WTC11 (cell line): ENCODE results near the gene CTDP1.

ENCODE experiments used
- CREB1 ChIP-seq: sonication (generic); formaldehyde crosslinking; IDR thresholded peaks from 2 replicates; pipeline ENCODE4 v1.8.0; 2023; ENCODE audit warnings: mild to moderate bottlenecking, missing genetic modification reagents
- ETV6 ChIP-seq: sonication (generic); formaldehyde crosslinking; IDR thresholded peaks from 2 replicates; pipeline ENCODE4 v1.8.1; 2022; ENCODE audit warnings: mild to moderate bottlenecking, missing genetic modification reagents
- MYBL2 ChIP-seq: sonication (generic); formaldehyde crosslinking; IDR thresholded peaks from 2 replicates; pipeline ENCODE4 v1.8.1; 2023; ENCODE audit warnings: mild to moderate bottlenecking, moderate library complexity, missing genetic modification reagents
- NR3C1 ChIP-seq: sonication (generic); formaldehyde crosslinking; conservative IDR thresholded peaks from 2 replicates; pipeline ENCODE4 v1.8.1; 2023; ENCODE audit warnings: low read depth, mild to moderate bottlenecking, missing genetic modification reagents
- SP1 ChIP-seq: sonication (generic); formaldehyde crosslinking; conservative IDR thresholded peaks from 2 replicates; pipeline ENCODE4 v1.8.1; 2022; ENCODE audit warnings: missing genetic modification reagents
- TEAD4 ChIP-seq: sonication (generic); formaldehyde crosslinking; IDR thresholded peaks from 2 replicates; pipeline ENCODE4 v1.8.0; 2022; ENCODE audit warnings: mild to moderate bottlenecking, missing genetic modification reagents
- ZNF423 ChIP-seq: fragments of 250-450 bp; sonication (Bioruptor Pico); IDR thresholded peaks from 2 replicates; pipeline ENCODE4 v2.1.2; 2022; ENCODE audit warnings: mild to moderate bottlenecking, moderate library complexity
- TF ChIP-seq, protein P1 (sequence below): sonication (generic); formaldehyde crosslinking; IDR thresholded peaks from 2 replicates; pipeline ENCODE4 v1.8.1; 2022; ENCODE audit warnings: low read depth, missing genetic modification reagents, borderline replicate concordance
- TF ChIP-seq, protein P2 (sequence below): fragments of 200-600 bp; IDR thresholded peaks from 2 replicates; pipeline ENCODE4 v1.8.0; 2022; ENCODE audit warnings: antibody characterized with exemption
- TF ChIP-seq, protein P3 (sequence below): sonication (generic); formaldehyde crosslinking; IDR thresholded peaks from 2 replicates; pipeline ENCODE4 v1.8.1; 2023; ENCODE audit warnings: mild to moderate bottlenecking, missing genetic modification reagents, moderate library complexity

DNA sequence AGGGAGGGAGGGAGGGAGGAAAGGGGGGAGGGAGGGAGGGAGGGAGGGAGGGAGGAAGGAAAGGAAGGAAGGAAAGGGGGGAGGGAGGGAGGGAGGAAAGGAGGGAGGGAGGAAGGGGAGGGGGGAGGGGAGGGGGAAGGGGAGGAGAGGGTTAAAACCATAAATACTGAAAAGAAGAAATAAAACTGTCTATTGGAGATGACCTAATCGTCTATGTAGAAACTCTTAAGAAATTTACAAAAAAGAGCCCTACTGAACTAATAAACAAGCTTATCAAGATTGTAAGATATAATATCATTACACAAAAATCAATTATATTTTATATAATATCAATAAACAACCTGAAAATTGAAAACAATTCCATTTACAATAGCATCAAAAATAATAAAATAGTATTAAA is 32.3 kb upstream of the CTDP1 start:
- TF ChIP-seq ETV6 (CRISPR knock-in tag): no peak
- TF ChIP-seq, protein P1, sequence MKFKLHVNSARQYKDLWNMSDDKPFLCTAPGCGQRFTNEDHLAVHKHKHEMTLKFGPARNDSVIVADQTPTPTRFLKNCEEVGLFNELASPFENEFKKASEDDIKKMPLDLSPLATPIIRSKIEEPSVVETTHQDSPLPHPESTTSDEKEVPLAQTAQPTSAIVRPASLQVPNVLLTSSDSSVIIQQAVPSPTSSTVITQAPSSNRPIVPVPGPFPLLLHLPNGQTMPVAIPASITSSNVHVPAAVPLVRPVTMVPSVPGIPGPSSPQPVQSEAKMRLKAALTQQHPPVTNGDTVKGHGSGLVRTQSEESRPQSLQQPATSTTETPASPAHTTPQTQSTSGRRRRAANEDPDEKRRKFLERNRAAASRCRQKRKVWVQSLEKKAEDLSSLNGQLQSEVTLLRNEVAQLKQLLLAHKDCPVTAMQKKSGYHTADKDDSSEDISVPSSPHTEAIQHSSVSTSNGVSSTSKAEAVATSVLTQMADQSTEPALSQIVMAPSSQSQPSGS: no peak
- TF ChIP-seq, protein P2, sequence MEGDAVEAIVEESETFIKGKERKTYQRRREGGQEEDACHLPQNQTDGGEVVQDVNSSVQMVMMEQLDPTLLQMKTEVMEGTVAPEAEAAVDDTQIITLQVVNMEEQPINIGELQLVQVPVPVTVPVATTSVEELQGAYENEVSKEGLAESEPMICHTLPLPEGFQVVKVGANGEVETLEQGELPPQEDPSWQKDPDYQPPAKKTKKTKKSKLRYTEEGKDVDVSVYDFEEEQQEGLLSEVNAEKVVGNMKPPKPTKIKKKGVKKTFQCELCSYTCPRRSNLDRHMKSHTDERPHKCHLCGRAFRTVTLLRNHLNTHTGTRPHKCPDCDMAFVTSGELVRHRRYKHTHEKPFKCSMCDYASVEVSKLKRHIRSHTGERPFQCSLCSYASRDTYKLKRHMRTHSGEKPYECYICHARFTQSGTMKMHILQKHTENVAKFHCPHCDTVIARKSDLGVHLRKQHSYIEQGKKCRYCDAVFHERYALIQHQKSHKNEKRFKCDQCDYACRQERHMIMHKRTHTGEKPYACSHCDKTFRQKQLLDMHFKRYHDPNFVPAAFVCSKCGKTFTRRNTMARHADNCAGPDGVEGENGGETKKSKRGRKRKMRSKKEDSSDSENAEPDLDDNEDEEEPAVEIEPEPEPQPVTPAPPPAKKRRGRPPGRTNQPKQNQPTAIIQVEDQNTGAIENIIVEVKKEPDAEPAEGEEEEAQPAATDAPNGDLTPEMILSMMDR: no peak
- TF ChIP-seq TEAD4: no peak
- TF ChIP-seq, protein P3, sequence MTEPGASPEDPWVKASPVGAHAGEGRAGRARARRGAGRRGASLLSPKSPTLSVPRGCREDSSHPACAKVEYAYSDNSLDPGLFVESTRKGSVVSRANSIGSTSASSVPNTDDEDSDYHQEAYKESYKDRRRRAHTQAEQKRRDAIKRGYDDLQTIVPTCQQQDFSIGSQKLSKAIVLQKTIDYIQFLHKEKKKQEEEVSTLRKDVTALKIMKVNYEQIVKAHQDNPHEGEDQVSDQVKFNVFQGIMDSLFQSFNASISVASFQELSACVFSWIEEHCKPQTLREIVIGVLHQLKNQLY: no peak
- TF ChIP-seq MYBL2 (CRISPR knock-in tag): no peak
- no peak for TF ChIP-seq NR3C1 (CRISPR knock-in tag)
- no peak for TF ChIP-seq SP1 (CRISPR knock-in tag)
- TF ChIP-seq CREB1: no peak
- TF ChIP-seq ZNF423 (CRISPR knock-in tag): no peak
